ENCODE results near the gene CCDC74A.
"Not testable (repeated sequence)": the region's sequence is repeated elsewhere in the genome, so short reads cannot be mapped to it uniquely, and the experiment has no call there.

Gene CCDC74A

GRCh38 chr2:131557558-131558321 lies 30.1 kb downstream of the CCDC74A start:
- H3K4me3 ChIP-seq (replicated peaks; ENCODE audit: insufficient read depth, low read length), result no peak overlapping the region
- TF ChIP-seq POLR2AphosphoS5 (IDR thresholded peaks at IDR 0.05; ENCODE audit: low read depth), result no peak
- no peak for TF ChIP-seq SPI1 (IDR thresholded peaks at IDR 0.05; ENCODE audit: borderline replicate concordance, low read depth)
- TF ChIP-seq REST (IDR thresholded peaks at IDR 0.05; ENCODE audit: insufficient replicate concordance, low read depth), result no peak
- no peak for TF ChIP-seq GABPA (IDR thresholded peaks at IDR 0.05; ENCODE audit: low read depth)
- no peak for TF ChIP-seq CTCF (IDR thresholded peaks at IDR 0.05; ENCODE audit: insufficient read depth, low read length)
- peaks cover 5% of the 10 kb centered on the region for H3K27me3 ChIP-seq (ENCODE audit: insufficient read depth, poor library complexity, severe bottlenecking)
- no peak for DNase-seq (ENCODE audit: low read depth in 1 of 2, low spot score in 1 of 2)
- H3K27ac ChIP-seq (replicated peaks), result no peak overlapping the region

- no peak overlapping the region for H3K27ac ChIP-seq (replicated peaks)
- no peak for TF ChIP-seq GABPA (IDR thresholded peaks at IDR 0.05; ENCODE audit: low read depth)
- TF ChIP-seq POLR2AphosphoS5 (IDR thresholded peaks at IDR 0.05; ENCODE audit: low read depth), result no peak
- TF ChIP-seq CTCF (IDR thresholded peaks at IDR 0.05; ENCODE audit: insufficient read depth, low read length), result no peak
- TF ChIP-seq REST (IDR thresholded peaks at IDR 0.05; ENCODE audit: insufficient replicate concordance, low read depth), result no peak
- no peak for TF ChIP-seq SPI1 (IDR thresholded peaks at IDR 0.05; ENCODE audit: borderline replicate concordance, low read depth)
- no peak for DNase-seq (ENCODE audit: low read depth in 1 of 2, low spot score in 1 of 2)
- no peak overlapping the region for H3K4me3 ChIP-seq (replicated peaks; ENCODE audit: insufficient read depth, low read length)
- no peaks in the 10 kb centered on the region for H3K27me3 ChIP-seq (ENCODE audit: insufficient read depth, poor library complexity, severe bottlenecking)
Measured at GRCh38 chr2:131566371-131566770, 38.7 kb downstream of the CCDC74A start.

- no peak for DNase-seq (ENCODE audit: low read depth in 1 of 2, low spot score in 1 of 2)
- no peak for TF ChIP-seq SPI1 (IDR thresholded peaks at IDR 0.05; ENCODE audit: borderline replicate concordance, low read depth)
- no peak for TF ChIP-seq POLR2AphosphoS5 (IDR thresholded peaks at IDR 0.05; ENCODE audit: low read depth)
- no peak for TF ChIP-seq CTCF (IDR thresholded peaks at IDR 0.05; ENCODE audit: insufficient read depth, low read length)
- TF ChIP-seq GABPA (IDR thresholded peaks at IDR 0.05; ENCODE audit: low read depth), result no peak
- TF ChIP-seq REST (IDR thresholded peaks at IDR 0.05; ENCODE audit: insufficient replicate concordance, low read depth), result no peak
- no peaks in the 10 kb centered on the region for H3K27me3 ChIP-seq (ENCODE audit: insufficient read depth, poor library complexity, severe bottlenecking)
- no peak overlapping the region for H3K27ac ChIP-seq (replicated peaks)
- no peak overlapping the region for H3K4me3 ChIP-seq (replicated peaks; ENCODE audit: insufficient read depth, low read length)
Measured at GRCh38 chr2:131567891-131568290, 40.2 kb downstream of the CCDC74A start.

- H3K27ac ChIP-seq (replicated peaks); H3K4me3 ChIP-seq (replicated peaks; ENCODE audit: insufficient read depth, low read length); DNase-seq (ENCODE audit: low read depth in 1 of 2, low spot score in 1 of 2); H3K27me3 ChIP-seq (ENCODE audit: insufficient read depth, poor library complexity, severe bottlenecking): not testable (repeated sequence)
Measured at GRCh38 chr2:131568401-131568800, 40.7 kb downstream of the CCDC74A start.

All from HL-60 (cell line).